ENCODE measurements around the gene TCF3.
A peak's percentile ranks its signal among the peaks of the same experiment; 100 is the strongest.

TCF3 gene

DNA sequence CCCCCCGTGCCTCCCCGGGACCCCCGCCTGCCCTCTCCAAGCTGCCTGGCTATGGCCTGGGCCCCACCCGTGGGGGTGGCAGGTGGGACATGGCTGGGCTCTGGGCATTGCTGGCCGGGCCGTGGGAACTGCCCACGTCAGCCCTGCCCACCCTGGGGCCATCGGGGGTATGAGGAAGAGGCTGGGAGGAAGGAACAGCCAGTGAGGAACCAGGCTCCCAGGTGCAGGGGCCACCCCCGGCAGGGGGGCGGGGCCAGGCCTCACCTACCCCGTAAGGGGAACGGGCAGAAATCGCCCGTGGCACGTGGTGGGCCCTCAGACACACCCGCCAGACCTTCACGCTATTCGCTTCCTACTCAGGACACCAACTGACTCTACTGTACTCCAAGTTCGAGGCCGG is 22.4 kb downstream of the TCF3 start:
- DNase-seq (ENCODE audit: low spot score): no peak

DNA sequence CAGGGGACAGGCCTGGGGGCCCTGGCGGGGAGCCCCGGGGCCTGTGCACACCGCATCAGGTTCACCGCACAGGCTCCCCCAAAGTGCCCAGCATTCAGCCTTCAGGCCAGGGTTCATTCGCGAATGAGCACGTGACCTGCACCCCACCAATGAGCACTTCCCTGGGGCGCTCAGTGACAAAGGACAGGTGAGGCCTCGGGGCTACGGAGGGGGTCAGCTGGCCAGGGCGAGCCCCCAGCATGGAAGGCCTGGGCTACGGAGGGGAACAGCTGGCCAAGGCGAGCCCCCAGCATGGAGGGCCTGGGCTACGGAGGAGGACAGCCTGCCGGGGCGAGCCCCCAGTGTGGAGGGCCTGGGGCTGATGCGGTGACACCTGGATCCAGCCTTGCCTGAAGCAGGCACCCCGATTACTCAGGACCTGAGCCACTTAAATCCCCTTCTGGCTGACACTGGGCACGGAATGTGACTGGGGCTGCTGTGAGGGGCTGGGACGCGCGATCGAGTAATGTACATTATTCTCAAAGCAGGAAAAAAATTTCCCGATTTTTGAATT is 23.1 kb downstream of the TCF3 start:
- DNase-seq (ENCODE audit: low spot score): no peak

DNA sequence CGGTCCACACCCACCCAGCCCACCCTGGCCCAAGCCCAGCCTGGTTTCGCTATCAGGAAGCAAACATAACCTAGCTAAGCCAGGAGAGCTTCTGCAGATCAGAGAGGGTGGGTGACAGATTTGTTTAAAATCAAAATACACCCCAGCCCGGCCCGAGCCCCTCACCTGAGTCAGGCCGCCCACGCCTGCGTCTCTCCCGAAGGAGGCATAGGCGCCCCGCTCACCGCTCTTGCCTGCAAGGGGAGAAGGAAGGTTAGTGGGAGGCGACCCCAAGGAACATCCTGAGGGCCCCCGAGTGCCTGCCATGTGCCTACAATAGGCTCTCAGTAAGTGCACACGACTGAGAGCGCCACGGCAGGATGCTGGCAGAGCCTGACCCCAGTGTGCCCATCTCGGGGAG is 25.2 kb downstream of the TCF3 start:
- DNase-seq (ENCODE audit: low spot score): no peak

DNA sequence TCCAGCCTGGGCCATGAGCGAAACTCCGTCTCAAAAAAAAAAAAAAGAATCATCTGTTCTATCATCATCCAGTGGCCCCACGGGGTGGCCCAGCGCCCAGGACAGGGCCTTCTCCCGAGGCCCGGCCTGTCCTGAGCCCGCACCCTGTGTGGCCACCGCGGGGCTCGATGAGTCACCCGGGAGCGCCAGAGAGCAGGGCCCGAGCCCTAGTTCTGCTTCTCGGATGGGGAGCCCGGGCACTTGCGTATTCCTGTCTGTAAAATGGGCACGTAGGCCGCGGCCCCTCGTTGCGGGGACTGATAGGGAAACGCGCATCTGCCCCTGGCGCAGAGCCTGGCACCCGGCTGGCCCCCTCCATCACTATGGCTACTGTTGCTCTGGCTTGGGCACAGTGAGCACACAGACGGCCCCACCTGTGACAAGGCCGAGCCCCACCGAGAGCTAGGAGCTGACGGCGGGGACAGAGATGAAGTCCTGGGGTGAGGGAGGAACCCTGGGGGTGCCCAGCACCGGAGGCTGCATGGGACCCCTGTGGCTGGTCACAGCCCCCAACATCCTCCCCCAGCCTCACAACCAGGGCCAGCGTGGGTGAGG is 25.9 kb downstream of the TCF3 start:
- no peak for DNase-seq (ENCODE audit: low spot score)

DNA sequence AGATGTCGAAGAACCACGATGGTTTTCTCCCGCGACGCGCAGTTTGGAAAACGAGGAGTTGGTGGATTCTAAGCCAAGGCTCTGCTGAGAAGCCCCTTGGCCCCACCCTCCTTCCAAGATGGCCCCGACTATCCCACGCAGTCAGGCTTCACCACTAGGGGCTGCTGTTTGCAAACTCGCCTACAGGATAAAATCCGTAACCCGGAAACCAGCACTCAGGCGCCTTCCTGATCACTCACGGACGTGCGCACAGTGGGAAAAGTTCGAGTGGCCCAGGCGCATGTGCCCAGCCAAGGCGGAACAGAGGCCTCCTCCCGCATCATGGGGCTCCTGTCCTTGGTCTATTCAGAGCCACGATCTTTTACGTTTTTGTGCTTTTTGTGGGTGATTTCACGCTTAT is 28.0 kb downstream of the TCF3 start:
- DNase-seq (ENCODE audit: low spot score): peak; percentile 21

DNA sequence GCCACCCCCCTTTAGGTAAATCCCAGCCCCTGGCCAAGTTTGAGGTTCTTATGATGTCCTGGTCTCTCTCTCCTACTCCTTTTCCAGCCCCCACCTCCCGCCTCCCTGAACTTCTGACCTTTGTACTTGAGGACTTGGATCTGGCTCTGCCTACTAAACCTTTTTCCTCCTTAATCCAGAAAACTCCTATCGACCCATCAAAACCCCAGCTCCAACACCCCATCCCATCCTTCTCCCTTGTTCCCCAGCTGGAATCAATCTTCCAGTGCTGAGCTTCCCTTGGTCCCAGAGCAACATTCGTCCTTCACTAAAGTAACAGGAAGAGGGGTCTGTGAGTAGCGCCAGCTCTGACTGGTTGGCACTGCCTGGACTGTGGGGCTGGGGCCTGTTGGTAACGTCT is 29.9 kb downstream of the TCF3 start:
- no peak for DNase-seq (ENCODE audit: low spot score)

DNA sequence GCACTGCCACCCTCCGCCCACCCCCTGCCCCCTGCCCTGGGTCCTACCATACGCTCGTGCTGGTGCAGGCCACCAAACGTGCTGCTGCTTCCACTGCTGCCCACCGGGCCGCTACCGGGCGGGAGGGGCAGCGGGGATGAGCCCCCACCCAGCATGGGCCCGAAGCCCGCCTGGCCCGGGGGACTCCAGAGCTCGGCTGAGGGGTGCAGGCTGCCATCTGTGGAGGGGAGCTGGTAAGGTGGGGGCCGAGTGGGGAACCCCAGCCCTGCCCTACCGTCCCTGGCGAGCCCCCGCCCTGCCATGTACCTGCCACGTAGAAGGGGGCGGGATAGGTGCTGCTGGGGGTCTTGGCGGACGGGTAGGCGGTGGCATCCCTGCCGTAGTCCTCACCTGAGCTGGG is 30.4 kb downstream of the TCF3 start:
- DNase-seq (ENCODE audit: low spot score): no peak

DNA sequence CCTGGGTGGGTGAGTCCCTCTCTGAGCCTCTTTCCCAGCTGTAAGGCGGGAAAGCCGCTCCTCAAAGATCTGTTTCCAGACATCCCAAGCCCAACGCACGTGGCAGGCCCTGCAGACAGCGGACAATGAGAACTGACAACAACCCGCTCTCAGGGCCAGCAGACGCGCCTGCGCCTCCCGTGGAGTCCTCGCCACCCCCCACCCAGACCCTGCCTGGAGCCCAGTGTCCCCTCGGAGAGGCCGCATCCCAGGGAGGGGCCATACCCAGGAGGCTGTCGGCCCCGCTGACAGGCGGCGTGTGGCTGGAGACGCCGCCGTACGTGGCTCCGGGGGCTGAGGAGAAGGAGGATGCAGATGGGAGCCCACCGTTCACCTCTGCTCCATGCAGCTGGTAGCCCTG is 30.8 kb downstream of the TCF3 start:
- no peak for DNase-seq (ENCODE audit: low spot score)

DNA sequence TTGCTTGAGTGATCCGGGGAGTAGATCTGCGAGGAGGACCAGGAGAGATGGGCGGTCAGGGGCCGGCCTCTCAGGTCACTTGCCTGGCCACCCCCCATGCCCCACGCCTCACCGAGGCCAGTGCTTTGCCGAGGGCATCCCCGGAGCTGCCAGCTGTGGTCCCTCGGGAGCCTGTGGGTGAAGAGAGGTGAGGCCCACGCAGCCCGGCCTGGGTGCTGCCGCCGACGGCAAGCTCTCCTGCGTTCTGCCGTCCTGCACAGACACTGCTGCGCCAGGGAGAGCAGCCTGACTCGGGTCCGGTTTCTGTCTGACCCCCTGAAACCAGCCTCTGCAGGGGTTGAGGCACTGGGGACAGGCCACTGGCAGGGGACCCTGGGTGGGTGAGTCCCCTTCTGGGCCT is 31.4 kb downstream of the TCF3 start:
- DNase-seq (ENCODE audit: low spot score): no peak

DNA sequence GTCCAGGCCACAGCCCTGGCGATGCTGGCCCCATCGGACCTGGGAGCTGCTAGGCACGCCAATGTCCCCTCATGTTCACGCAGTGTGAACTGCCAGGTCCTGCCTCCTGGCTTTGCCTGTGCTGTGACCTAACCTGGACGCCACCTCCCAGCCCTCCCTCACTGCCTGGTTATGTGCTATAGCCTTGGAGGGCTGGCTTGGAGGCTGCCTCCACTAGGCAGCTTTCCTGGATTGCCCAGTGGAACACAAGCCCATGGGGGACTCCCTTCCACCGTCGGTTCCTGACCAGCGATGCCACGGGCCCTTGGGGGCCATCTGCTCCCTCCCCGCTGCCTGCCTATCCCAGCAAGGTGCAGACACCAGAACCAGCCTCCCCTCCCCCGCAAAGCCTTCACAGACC is 31.9 kb downstream of the TCF3 start:
- DNase-seq (ENCODE audit: low spot score): no peak

DNA sequence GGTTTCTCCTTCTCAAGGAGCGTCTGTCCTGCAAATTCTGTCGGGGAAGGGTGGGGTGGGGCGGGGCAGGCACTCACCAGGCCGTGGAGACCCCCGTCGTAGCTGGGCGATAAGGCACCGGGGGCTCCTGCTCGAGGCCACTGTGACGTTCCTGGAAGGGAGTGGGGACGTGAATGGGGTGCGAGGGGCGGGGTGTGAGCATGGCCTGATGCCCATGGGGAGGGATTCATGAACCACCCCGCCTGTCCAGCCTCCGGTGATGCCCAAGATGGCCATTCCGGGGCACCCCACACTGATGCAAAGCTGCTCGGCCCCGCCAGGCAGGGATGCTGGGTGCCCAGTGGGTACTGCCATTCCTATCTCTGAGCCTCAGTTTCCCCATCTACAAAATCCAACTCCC is 32.7 kb downstream of the TCF3 start:
- no peak for DNase-seq (ENCODE audit: low spot score)

DNA sequence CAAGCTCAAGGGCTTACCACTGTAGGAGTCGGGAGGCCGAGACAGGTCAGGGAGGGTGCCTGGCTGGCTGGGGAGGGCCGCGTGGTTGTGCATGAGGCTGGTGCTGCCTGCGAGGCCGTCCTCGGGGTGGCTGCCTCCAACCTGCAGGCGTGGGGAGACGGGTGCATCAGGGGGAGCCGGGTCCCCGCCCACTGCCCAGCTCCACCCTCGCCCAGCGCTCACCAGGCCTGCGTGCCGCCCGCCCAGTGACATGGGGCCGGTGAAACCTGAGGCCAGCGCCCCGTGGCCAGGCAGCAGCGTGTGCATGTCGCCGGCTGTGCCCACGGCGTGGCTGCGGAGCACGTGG is 33.3 kb downstream of the TCF3 start:
- DNase-seq (ENCODE audit: low spot score): no peak

DNA sequence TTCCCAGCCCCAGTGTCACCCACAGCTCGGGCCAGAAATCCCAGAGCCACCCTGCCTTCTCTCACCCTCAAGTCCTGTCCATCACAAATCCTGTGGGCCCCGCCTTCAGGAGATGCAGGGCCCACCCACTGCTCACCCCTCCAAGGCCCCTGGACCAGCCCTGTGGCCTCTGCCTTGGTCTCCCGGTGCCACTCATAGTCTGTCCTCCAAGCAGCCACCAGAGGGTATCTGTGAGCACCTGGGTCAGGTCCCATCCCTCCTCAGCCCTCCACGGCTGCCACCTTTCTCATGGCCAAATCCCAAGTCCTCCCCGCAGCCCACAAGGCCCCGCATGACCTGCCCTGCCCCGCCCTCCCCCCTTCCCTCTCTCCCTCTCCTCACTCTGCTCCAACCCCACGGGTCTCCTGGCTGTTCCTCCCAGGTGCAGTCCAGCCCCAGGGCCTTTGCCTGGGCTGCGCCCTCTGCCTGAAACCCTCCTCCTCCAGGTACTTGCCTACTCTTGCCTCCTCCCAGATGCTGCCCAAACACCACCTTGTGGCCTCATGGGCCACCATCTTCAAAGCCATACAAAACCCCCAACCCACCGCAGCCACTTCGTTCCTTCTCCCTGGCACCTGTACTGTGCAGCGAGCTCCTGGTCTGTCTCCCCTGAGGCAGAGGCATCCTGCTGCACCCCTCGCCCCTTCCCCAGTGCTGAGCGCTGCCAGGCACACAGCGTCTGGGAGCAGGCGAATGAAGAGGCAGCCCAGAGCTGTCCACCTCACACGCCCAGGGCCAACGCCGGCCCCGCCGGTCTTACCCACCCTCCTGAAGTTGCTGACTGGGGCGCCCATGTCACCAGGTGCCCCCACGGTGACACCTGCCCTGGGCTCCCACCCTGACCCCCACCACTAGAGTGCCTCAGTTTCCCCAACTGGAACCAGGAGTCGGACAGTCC is 34.0 kb downstream of the TCF3 start:
- DNase-seq (ENCODE audit: low spot score): no peak

DNA sequence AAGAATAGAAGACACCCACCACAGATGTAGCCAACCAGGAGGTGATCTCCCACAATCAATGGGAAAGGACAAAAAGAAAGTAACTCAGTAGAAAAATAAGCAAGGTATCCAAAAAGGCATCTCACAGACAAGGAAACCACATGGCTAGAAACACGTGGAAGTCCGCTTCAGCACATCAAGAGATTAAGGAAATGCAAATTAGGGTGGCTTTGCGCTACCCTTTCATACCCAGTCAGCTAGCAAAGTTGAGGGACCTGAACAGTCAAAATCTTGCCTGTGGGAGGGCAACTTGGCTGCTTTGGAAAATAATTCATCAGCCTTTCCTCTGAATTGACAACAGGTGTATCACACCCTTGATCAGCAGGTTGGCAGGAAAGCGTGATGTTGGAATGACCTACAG is 35.5 kb downstream of the TCF3 start:
- DNase-seq (ENCODE audit: low spot score): no peak

DNA sequence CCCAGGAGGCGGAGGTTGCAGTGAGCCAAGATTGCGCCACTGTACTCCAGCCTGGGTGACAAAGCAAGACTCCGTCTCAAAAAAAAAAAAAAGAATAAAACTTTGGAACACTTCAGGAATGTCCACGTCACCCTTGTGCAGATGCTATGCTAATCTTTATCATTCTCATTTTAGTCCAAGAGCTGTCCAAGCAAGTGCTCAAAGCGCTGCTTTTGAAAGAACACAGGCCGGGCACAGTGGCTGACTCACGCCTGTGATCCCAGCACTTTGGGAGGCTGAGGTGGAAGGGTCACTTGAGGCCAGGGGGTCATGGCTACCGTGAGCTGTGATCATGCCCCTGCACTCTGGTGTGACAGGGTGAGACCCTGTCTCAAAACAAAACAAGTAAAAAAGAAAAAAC is 36.0 kb downstream of the TCF3 start:
- DNase-seq (ENCODE audit: low spot score): no peak

DNA sequence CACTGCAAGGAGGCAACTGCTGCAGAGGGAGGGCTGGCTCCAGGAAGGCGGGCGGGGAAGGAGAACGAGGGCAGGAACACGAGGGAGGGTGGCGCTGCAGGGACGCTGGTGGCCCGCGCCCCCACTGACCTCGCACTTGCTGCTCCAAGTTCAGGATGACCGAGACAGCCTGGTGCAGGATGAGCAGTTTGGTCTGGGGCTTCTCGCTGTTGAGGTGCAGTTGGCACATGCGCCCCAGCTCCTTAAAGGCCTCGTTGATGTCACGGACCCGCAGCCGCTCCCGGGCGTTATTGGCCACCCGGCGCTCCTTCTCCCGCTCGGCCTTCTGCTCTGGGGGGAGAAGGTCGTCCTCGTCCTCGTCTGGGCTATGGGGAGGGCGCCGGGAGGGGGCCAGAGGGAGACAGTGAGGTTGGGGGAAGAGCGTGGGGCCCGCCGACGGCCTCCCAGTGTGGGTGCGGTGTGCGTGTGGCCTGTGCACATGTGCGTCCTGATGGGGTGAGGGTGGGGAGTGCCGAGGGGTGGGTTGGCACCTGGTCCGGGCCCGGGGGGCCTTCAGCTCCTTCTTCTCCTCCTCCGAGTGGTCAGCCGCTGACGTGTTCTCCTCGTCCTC is 37.2 kb downstream of the TCF3 start:
- DNase-seq (ENCODE audit: low spot score): no peak

DNA sequence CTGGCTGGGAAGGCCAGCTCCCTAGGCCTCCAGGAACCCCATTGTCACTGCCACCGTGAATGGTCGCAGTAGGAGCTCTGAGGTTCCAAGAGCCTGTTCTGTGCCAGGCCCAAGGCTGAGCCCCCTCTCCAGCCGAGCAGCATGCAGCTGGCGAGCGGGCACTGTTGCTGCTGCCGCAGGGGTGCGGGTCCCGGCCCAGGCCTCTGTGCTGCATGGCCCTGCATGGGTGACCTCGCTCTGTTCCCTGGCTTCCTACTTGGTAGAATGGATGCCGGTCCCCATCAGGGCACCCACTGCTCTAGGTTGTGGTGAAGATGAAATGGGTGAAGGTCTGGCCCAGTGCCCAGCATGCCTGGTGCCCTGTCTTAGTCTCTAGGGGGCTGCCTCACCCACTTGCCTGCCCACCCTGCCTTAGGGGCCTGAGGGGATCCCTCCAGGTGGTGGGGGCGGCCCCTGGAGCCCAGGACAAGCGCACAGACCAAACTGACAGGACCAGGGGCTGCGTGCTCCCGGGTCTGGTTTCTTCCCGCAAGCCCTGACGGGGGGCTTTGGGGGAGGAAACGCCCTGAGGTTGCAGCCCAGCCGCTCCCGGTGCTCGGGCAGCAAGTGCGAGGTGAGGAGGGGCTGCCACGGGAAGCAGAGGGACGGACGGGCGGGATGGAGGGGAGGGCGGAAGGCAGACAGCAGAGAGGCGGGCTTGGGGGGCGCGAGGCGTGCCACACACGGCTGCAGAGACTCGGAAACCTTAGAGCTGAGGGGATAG is 38.4 kb downstream of the TCF3 start:
- no peak for DNase-seq (ENCODE audit: low spot score)

DNA sequence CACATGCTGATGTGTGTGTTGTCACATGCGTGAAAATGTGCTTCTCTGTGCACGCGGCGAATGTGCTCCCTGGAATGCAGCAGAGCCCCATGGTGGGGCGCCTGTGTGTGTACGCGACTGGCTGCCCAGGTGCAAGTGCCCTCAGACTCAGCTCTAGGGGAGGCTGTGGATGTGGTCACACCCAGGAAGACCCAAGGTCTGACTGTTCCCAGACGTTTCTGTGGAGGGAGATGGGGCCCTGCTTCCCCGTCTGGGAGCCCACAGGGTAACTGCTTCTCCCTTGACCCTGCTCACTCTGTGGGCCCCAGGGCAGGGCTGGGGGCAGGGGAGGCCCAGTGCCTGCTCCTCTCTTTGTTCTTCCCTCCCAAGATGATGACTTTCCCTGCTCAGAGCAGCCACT is 39.3 kb downstream of the TCF3 start:
- DNase-seq (ENCODE audit: low spot score): no peak

DNA sequence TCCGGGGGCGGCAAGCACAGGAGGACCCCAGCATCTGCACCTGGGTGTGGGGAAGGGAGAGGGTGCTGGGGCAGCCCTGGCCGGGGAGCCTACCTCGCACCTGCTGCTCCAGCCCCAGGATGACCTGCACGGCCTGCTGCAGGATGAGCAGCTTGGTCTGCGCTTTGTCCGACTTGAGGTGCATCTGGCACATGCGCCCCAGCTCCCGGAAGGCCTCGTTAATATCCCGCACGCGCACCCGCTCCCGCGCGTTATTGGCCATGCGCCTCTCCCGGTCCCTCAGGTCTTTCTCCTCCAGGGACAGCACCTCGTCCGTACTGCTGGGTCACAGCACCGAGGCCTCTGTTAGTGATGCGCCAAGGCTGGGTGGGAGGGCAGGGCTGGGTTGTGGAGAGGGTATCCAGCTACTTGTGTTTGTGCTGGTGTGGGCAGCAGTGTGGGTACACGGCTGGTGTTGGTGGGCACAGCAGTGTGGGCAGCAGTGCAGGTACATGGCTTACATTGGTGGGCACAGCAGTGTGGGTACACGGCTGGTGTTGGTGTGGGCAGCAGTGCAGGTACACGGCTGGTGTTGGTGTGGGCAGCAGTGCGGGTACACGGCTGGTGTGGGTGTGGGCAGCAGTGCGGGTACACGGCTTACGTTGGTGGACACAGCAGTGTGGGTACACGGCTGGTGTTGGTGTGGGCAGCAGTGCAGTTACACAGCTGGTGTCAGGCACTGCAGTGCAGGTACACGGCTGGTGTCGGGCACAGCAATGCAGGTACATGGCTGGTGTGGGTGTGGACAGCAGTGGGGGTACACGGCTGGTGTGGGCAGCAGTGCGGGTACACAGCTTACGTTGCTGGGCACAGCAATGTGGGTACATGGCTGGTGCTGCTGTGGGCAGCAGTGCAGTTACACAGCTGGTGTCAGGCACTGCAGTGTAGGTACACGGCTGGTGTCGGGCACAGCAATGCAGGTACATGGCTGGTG is 40.0 kb downstream of the TCF3 start:
- no peak for DNase-seq (ENCODE audit: low spot score)

DNA sequence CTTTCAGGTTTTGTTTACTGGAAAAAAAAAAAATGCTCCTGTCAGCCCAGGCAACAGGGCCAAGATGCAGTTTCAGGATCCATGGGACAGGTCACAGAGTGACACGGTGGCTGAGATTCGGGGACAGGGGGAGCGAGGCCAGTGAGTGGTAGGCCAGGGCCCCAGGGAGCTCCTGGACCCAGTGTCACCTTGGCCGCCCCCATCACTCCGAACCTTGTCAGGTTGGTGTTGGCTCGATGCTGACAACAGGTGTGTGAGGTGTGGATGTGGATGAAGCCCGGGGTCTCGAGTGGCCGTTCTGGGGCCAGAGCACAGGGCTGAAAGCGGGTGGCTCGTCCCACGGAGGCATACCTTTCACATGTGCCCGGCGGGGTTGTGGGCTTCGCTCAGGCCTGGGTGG is 41.1 kb downstream of the TCF3 start:
- DNase-seq (ENCODE audit: low spot score): no peak

DNA sequence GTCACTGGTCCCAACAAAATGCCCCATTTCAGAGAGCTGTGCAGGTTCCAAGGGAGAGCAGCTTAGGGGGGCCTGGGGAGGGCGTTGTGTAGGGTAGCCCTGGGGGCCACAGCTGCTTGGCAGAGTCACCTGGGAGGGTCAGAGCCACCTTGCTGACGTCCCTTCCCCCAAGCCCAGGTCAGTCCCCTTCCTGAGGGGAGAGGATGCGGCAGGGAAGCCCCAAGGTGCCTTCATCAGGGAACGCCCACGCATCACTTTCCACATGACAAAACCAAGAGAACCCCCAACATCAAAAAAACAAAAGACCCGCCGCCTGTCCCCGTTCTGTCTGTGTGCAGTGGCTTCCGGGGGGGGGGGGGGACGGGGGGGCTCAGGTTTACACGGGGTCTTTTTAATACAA is 41.8 kb downstream of the TCF3 start:
- no peak for DNase-seq (ENCODE audit: low spot score)

Data from putamen (tissue), 1 donor.